NT2/D1 (cell line): ENCODE results near the gene TMC8.

ENCODE experiments used
- SUZ12 ChIP-seq: IDR thresholded peaks from 2 replicates; pipeline ENCODE4 v1.6.1; 2011; ENCODE audit not compliant: insufficient read length, insufficient read depth; ENCODE audit errors: extremely low read depth
- YY1 ChIP-seq: IDR thresholded peaks from 2 replicates; pipeline ENCODE4 v1.6.1; 2011; ENCODE audit not compliant: insufficient read length, insufficient read depth
- ZNF274 ChIP-seq: IDR thresholded peaks from 2 replicates; pipeline ENCODE4 v1.6.1; 2011; ENCODE audit warnings: mild to moderate bottlenecking, low read depth, low read length

DNA sequence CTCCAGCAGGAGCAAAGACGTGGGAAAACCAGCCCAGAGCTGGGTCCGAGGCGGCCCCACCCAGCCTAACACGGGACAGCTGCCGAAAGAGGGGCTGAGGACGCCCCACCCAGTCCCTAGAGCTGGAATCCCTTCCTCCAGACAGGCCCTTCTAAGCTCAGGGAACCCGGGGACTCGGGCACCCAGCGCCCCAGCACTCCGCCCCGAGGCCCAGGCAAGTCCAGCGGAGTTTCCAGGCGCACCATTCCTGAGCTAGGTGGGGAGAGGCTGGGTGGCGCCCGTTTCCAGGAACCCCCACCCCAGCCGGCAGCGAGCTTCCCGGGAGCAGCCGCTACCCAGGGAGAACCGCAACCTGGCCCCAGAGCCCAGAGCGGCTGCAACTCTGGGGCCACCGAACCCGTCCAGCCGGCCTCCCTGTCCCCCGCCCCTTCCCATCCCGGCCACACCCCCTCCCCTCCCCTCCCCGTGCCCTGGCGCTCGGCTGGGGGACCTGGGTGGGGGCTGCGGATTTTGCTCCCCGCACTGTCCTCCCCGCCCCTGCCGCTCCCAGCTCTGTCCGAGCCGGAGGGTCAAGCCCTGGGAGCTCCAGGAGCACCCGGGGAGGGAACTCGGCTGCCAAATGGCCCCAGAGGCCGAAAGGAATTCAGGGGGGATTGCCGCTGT, 2.6 kb upstream of the TMC8 start:
- TF ChIP-seq YY1 (no peak), ZNF274 (no peak), SUZ12 (no peak)
